ENCODE measurements around the gene KLF3.

Gene KLF3

GRCh38 chr4:38691251-38692008, 27.4 kb downstream of the KLF3 start:
- Histone ChIP-seq H3K36me3 (ENCODE audit: insufficient read depth, low read length) (peaks cover 24% of the 10 kb centered on the region), H3K9ac (ENCODE audit: low read depth, low read length) (no peak overlapping the region), H3K4me1 (ENCODE audit: insufficient read depth, low read length) (peaks cover 8% of the 10 kb centered on the region; the same call in 1 of the 2 replicates), H3K9me3 (ENCODE audit: control insufficient read depth, insufficient read depth, low read length) (no peaks in the 10 kb centered on the region)

GRCh38 chr4:38692421-38692820, 28.4 kb downstream of the KLF3 start:
- Histone ChIP-seq H3K36me3 (ENCODE audit: insufficient read depth, low read length) (peaks cover 28% of the 10 kb centered on the region), H3K4me1 (ENCODE audit: insufficient read depth, low read length) (peaks cover 8% of the 10 kb centered on the region; the same call in 1 of the 2 replicates), H3K9ac (ENCODE audit: low read depth, low read length) (no peak overlapping the region), H3K9me3 (ENCODE audit: control insufficient read depth, insufficient read depth, low read length) (no peaks in the 10 kb centered on the region)

- H3K4me1 ChIP-seq (ENCODE audit: insufficient read depth, low read length): peaks cover 8% of the 10 kb centered on the region; the same call in 1 of the 2 replicates
- peaks cover 30% of the 10 kb centered on the region for H3K36me3 ChIP-seq (ENCODE audit: insufficient read depth, low read length)
- H3K9ac ChIP-seq (ENCODE audit: low read depth, low read length): no peak overlapping the region
- no peaks in the 10 kb centered on the region for H3K9me3 ChIP-seq (ENCODE audit: control insufficient read depth, insufficient read depth, low read length)
These were observed 29.6 kb downstream of the KLF3 start for GRCh38 chr4:38693569-38693968.

DNA sequence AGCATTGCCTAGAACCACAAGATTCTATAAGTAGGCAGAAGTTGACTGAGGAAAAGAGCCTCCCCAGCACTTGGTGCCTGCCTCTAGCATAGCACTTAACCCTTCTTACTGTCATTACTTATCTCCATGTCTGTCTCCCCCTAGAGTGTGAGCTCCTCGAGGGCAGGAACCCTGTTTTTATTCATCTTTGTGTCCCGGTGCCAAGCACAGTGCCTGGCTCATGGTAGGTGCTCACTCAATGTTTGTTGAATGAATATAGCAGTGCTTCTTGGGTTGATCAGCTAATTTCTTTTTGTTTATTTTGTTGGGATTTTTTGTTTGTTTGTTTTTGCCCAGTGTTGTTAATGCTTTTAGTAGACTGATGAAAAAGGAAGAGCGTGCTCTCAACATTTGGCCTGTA, 30.3 kb downstream of the KLF3 start:
- Histone ChIP-seq H3K36me3 (ENCODE audit: insufficient read depth, low read length) (peaks cover 25% of the 10 kb centered on the region), H3K9ac (ENCODE audit: low read depth, low read length) (no peak overlapping the region), H3K9me3 (ENCODE audit: control insufficient read depth, insufficient read depth, low read length) (no peaks in the 10 kb centered on the region), H3K4me1 (ENCODE audit: insufficient read depth, low read length) (peaks cover 8% of the 10 kb centered on the region; the same call in 1 of the 2 replicates)

GRCh38 chr4:38695809-38696208, 31.8 kb downstream of the KLF3 start:
- Histone ChIP-seq H3K36me3 (ENCODE audit: insufficient read depth, low read length) (peaks cover 15% of the 10 kb centered on the region), H3K9ac (ENCODE audit: low read depth, low read length) (no peak overlapping the region), H3K4me1 (ENCODE audit: insufficient read depth, low read length) (peaks cover 13% of the 10 kb centered on the region; the same call in 1 of the 2 replicates), H3K9me3 (ENCODE audit: control insufficient read depth, insufficient read depth, low read length) (no peaks in the 10 kb centered on the region)

- no peak overlapping the region for H3K9ac ChIP-seq (ENCODE audit: low read depth, low read length)
- no peaks in the 10 kb centered on the region for H3K9me3 ChIP-seq (ENCODE audit: control insufficient read depth, insufficient read depth, low read length)
- H3K36me3 ChIP-seq (ENCODE audit: insufficient read depth, low read length): peaks cover 15% of the 10 kb centered on the region
- peaks cover 18% of the 10 kb centered on the region; the same call in 1 of the 2 replicates for H3K4me1 ChIP-seq (ENCODE audit: insufficient read depth, low read length)
These were observed 32.7 kb downstream of the KLF3 start for GRCh38 chr4:38696697-38697096.

- Histone ChIP-seq H3K9ac (ENCODE audit: low read depth, low read length) (no peak overlapping the region), H3K9me3 (ENCODE audit: control insufficient read depth, insufficient read depth, low read length) (no peaks in the 10 kb centered on the region), H3K36me3 (ENCODE audit: insufficient read depth, low read length) (peaks cover 15% of the 10 kb centered on the region), H3K4me1 (ENCODE audit: insufficient read depth, low read length) (peaks cover 18% of the 10 kb centered on the region; the same call in 1 of the 2 replicates)
These were observed 34.2 kb downstream of the KLF3 start for GRCh38 chr4:38698176-38698575.

DNA sequence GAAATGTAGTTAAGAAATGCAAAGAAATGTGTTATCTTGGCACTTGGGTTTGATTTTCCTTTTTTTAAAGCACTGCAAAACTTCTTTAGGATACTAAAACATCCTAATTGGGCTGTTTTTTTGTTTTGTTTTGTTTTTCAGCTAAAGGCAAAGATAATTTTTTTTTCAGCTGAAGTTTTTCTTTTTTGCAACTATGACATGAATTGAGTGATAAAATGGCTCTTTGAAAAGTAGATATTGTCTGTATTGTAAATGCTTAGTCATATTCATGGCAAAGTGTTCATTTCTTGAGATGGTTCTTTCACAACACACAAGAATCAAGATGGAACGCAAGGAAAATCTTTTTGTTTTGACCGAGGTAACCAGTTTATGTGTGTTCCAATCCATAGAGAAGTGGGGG, 35.1 kb downstream of the KLF3 start:
- Histone ChIP-seq H3K9me3 (ENCODE audit: control insufficient read depth, insufficient read depth, low read length) (no peaks in the 10 kb centered on the region), H3K9ac (ENCODE audit: low read depth, low read length) (no peak overlapping the region), H3K36me3 (ENCODE audit: insufficient read depth, low read length) (peaks cover 15% of the 10 kb centered on the region), H3K4me1 (ENCODE audit: insufficient read depth, low read length) (peaks cover 18% of the 10 kb centered on the region; the same call in 1 of the 2 replicates)

DNA sequence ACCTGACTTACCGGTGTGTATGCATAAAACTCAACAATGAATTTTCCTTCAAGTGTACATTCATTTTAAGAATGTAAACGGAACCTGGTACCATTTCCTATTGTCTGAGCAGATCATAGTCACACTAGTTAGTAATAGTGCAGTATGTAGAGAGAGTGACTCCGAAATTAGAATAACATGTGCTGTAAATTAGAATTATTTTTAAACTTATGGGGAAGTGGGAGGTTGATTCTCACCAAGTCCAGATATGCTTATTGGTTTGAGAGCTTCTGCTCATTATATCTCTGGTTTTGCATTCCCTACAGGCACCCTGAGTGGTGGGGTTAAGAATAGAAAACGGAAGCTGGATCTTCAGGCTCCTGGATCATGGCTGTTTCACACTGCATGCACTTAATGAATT, 39.6 kb downstream of the KLF3 start:
- no peaks in the 10 kb centered on the region for H3K9me3 ChIP-seq (ENCODE audit: control insufficient read depth, insufficient read depth, low read length)
- no peak overlapping the region for H3K9ac ChIP-seq (ENCODE audit: low read depth, low read length)
- H3K4me1 ChIP-seq (ENCODE audit: insufficient read depth, low read length): peaks cover 10% of the 10 kb centered on the region; the same call in 1 of the 2 replicates
- no peaks in the 10 kb centered on the region; the same call in 1 of the 2 replicates for H3K36me3 ChIP-seq (ENCODE audit: insufficient read depth, low read length)

DNA sequence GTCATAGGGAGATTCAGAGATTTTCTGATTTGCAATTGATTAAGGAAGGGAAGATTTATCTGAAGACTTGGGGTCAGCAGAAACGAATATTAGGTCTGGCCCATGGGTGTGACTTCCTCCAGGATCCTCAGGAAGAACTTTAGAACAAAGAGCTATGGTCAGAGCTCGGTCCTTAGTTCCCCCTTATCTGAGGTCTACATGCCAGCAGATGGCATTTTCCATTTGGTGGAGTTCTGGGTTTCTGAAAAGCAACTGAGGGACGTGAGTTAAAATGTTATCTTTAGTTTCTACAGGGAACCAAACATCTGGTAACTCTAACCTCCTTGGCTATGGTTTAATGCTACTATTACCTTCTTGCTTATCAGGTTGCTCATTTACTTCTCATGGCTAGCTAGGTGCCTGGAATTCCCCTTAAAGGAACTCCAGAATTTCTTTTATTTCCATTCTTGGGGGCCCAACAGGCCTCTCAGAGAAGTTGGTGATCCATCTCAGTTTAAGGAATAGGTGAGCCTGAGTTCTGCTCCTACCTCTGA, 40.7 kb downstream of the KLF3 start:
- Histone ChIP-seq H3K9me3 (ENCODE audit: control insufficient read depth, insufficient read depth, low read length) (no peaks in the 10 kb centered on the region), H3K36me3 (ENCODE audit: insufficient read depth, low read length) (no peaks in the 10 kb centered on the region), H3K9ac (ENCODE audit: low read depth, low read length) (no peak overlapping the region), H3K4me1 (ENCODE audit: insufficient read depth, low read length) (peaks cover 10% of the 10 kb centered on the region; the same call in 1 of the 2 replicates)

DNA sequence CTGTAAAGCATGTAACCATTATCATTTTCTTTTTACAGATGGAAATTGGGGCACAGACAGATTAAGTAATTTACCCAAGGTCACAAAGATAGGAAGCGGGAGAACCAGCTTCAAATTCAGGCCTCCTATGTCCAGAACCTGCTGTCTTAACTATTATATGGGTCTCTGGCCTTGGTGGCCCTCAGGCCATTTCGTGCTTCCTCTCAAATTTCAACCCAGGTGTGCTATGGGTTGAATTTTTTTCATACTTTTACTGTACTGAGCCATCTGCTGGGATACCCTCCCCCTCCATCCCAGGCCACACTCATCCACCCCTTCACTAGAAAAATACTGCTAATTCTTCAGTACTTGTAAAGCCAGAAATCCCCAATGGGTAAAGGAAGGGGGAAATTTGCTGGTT, 42.3 kb downstream of the KLF3 start:
- no peak overlapping the region for H3K9ac ChIP-seq (ENCODE audit: low read depth, low read length)
- no peaks in the 10 kb centered on the region for H3K9me3 ChIP-seq (ENCODE audit: control insufficient read depth, insufficient read depth, low read length)
- H3K36me3 ChIP-seq (ENCODE audit: insufficient read depth, low read length): no peaks in the 10 kb centered on the region
- H3K4me1 ChIP-seq (ENCODE audit: insufficient read depth, low read length): peaks cover under 1% of the 10 kb centered on the region; the same call in 1 of the 2 replicates

GRCh38 chr4:38710053-38710452, 46.1 kb downstream of the KLF3 start:
- no peaks in the 10 kb centered on the region for H3K4me1 ChIP-seq (ENCODE audit: insufficient read depth, low read length)
- H3K9ac ChIP-seq (ENCODE audit: low read depth, low read length): no peak overlapping the region
- no peaks in the 10 kb centered on the region for H3K9me3 ChIP-seq (ENCODE audit: control insufficient read depth, insufficient read depth, low read length)
- H3K36me3 ChIP-seq (ENCODE audit: insufficient read depth, low read length): no peaks in the 10 kb centered on the region

DNA sequence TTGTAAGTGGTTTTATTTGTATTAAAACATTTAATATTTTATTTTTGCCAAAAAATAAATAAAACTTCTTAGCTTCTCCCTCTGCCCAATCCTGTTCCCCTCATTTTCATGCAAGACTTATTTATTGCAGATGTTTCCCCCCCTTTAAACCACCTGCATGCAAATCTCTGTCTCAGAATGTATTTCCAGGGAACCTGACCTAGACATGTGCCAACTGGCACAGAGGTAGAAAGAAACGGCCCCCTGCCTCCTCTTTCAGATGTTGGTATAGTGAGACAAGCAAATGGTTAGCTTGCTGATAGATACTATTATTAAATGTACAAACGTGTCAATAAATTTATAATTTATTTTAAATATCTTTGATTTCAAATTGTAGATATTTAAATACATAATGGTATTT, 47.1 kb downstream of the KLF3 start:
- Histone ChIP-seq H3K4me1 (ENCODE audit: insufficient read depth, low read length) (no peaks in the 10 kb centered on the region), H3K36me3 (ENCODE audit: insufficient read depth, low read length) (no peaks in the 10 kb centered on the region), H3K9me3 (ENCODE audit: control insufficient read depth, insufficient read depth, low read length) (no peaks in the 10 kb centered on the region), H3K9ac (ENCODE audit: low read depth, low read length) (no peak overlapping the region)

- Histone ChIP-seq H3K4me1 (ENCODE audit: insufficient read depth, low read length) (no peaks in the 10 kb centered on the region), H3K9ac (ENCODE audit: low read depth, low read length) (no peak overlapping the region), H3K36me3 (ENCODE audit: insufficient read depth, low read length) (no peaks in the 10 kb centered on the region), H3K9me3 (ENCODE audit: control insufficient read depth, insufficient read depth, low read length) (no peaks in the 10 kb centered on the region)
These were observed 51.1 kb downstream of the KLF3 start for GRCh38 chr4:38715050-38715449.

GRCh38 chr4:38716256-38716655, 52.3 kb downstream of the KLF3 start:
- H3K36me3 ChIP-seq (ENCODE audit: insufficient read depth, low read length): no peaks in the 10 kb centered on the region
- no peaks in the 10 kb centered on the region for H3K9me3 ChIP-seq (ENCODE audit: control insufficient read depth, insufficient read depth, low read length)
- no peaks in the 10 kb centered on the region for H3K4me1 ChIP-seq (ENCODE audit: insufficient read depth, low read length)
- no peak overlapping the region for H3K9ac ChIP-seq (ENCODE audit: low read depth, low read length)
